CD4-positive, alpha-beta T cell treated with Interleukin-4 for 4 hours (primary cell): ENCODE measurements around the gene TRIM41.

ENCODE experiments used
- DNase-seq: peaks from one replicate; pipeline ENCODE4 v3.0.0-alpha.2; 2020

Gene TRIM41

GRCh38 chr5:181233801-181234454, 10.8 kb downstream of the TRIM41 start:
- no peak for DNase-seq

DNA sequence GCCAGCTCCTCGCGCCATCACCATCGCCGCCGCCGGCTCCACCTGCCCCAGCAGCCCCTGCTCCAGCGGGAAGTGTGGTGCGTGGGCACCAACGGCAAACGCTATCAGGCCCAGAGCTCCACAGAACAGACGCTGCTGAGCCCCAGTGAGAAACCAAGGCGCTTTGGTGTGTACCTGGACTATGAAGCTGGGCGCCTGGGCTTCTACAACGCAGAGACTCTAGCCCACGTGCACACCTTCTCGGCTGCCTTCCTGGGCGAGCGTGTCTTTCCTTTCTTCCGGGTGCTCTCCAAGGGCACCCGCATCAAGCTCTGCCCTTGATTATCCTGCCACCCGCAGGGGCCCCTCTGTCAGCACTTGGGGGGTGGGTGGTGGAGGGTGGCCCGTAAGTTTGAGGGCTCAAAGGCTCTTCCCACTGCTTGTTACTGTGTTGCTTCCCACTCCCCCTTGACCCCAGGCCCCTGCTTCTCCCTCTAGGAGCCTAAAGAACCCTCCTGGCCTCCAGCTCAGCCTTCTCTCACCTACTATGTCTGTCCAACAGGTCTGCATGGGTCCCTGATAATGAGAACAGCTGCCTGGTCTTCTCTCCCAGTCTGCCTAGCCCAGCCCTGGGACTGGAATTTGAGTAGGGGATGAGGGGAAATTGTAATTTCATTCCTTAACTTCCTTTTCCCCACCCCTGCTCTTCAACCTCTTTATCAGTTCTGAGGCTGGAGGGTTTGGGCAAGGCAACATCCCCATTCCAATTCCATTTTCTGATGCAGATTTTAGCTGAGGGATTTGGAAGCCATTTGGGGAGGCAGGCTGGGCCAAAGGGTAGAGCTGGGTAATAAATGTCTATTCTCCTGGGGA, 11.6 kb downstream of the TRIM41 start:
- DNase-seq = no peak

DNA sequence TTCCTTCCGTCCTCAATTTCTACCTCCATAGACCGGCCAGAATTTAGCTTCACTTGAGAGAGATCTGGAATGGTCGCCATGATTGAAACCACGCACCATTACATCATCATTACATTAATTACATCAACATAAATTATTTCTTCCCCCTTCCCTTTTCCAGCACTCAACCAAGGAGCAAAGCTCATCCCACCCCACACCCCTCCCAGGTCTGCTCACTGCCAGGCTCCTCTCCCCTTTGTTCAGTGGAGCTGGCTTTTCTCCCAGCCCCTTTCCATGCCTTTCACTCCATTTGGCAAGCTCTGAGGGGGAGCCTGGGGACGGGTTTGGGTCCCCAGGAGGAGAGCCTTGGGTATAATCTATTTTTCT, 12.2 kb downstream of the TRIM41 start:
- DNase-seq = no peak

GRCh38 chr5:181235689-181236366, 12.7 kb downstream of the TRIM41 start:
- no peak for DNase-seq

DNA sequence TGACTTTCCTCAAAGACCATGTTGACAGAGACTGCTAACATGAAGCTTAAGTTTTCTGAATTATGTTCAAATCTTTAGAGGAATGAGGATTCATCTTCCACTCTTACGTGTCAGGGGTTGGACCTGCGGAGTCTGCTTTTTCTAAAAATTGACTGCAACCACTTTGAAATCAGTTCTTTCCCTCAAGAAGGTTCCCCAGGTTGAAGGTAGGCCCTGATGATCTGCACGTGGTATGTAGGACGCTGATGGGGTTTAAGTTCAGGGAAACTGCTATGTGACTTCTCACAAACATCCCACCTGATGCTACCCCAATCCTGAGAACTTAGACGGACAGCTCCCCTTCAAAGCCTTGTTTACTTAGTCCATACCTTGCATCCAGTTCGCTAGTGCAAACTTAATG, 13.4 kb downstream of the TRIM41 start:
- no peak for DNase-seq

DNA sequence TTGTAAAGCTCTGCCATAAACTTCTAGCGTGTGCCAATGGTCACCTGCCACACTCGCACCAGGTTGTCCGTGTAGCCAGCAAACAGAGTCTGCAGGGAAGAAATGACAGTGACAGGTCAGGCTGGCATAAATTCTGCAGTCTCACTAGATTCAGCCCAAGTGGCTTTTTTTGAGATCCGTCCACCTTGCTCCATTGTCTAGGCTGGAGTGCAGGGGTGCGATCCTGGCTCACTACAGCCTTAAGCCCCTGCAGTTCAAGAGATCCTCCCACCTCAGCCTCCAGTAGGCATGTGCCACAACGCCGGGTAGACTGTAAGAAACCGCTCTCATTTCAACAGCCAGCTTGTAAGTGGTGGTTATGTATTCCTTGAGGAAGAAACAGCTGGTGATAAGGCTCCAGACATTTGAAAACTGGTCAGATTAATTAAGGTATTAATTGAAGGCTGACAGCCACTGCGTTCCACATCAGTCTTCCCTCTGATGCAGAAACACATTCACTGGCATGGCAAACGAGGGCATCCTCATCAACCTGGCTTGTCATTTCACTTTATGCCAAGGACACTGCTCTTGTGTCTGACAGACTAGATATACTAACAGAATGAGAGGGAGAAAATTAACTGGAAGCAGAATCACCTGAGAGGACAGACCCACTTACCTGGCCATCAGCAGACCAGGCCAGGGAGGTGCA, 14.0 kb downstream of the TRIM41 start:
- DNase-seq = no peak

GRCh38 chr5:181237729-181238385, 14.8 kb downstream of the TRIM41 start:
- DNase-seq = no peak

GRCh38 chr5:181239062-181239663, 16.1 kb downstream of the TRIM41 start:
- DNase-seq = no peak

DNA sequence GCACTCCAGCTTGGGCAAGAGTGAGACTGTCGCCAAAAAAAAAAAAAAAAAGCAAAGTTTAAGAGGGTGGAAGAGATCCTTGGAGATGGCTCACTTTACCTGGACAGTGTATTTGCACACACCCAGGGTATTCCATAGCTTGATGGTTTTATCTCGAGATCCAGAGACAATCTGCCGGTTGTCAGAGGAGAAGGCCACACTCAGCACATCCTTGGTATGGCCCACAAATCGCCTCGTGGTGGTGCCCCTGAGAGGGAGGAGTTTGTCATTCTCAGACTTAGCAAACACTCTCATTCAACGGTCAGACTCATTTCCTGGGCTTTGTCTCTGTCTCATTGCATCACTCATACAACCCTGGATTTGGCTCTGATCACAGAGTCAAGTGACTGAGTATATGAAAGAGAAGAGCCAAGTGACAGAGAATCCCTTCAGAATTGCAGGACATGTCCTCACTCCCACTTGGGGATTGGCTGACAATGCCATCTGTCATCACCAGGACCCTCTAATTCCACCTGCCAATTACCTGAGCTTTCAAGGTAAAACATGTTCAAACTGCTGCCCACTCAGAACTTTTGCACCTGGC, 18.4 kb downstream of the TRIM41 start:
- peak; percentile 55 for DNase-seq

GRCh38 chr5:181242031-181242451, 19.0 kb downstream of the TRIM41 start:
- no peak for DNase-seq

DNA sequence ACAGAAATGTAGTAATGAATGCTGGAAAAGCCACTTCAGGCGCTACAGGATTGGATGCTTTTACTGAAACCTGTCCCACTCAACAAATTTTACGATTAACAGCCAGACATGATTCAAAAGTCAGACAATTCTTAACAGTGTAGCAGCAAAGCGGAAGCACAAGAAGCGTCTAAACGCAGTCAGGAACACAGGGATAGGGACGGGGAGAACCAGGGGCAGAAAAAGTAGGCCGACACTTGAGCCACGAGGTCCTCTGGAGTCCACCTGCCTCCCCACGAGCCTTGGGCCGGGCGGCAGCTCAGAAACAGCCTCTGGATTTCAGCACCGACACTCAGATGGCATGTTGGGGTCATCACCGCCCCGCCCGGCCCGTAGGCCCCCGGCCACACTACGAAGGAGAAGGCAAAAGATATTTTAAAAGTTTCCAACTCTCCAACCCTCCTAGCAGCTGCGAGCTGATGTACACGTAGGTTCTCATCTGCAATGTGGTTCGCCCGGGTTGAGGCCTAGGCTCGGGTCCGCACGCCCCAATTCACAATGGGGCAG, 20.0 kb downstream of the TRIM41 start:
- no peak for DNase-seq

- peak; percentile 88 for DNase-seq
Observed at GRCh38 chr5:181243564-181244343, 20.7 kb downstream of the TRIM41 start, which contains the start of gene RACK1. TSS of gene RACK1 (minus strand) at chr5:181243906. CDS start at chr5:181243800, 106 bp downstream.

GRCh38 chr5:181245427-181246275, 22.6 kb downstream of the TRIM41 start:
- DNase-seq = no peak

- DNase-seq = peak; percentile 70
Observed at GRCh38 chr5:181246276-181247049, 23.4 kb downstream of the TRIM41 start.

DNA sequence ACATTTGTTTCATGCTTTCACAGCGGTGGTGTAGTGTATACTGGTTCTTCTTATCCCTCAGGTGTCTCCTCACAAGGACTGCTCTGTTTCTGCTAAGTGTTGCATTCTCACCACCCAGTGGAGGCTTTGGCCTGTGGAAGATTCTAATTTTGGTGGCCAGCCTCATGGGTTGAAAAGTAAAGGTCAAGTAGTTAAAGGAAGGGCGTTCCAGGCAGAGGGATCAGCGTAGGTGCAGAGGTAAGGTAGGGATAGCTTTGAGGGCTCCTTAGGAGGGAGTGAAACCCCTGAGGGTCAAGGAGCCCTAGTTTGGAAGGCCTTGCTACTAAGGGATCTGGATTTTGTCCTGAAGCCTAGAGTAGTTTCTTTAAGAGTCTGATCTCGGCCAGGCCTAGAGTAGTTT, 25.2 kb downstream of the TRIM41 start:
- DNase-seq = no peak

DNA sequence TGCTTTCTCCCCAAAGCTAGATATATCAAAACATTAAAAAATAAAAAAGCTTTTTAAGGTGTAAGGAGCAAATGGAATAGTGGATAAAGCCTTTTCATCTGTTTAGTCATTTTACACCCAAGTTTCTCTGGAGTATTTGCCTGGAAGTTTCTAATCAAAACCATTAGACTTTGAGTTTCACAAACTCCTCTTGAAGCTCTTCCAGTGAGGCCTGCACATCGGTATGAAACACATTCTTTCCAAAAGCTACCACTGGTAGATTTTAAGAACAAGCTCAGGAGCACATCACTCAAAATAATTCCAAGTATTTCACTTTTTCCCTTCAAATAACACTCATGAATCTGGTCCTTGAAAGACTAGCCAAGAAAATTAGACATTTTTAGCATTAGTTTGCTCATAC, 32.2 kb downstream of the TRIM41 start:
- DNase-seq = no peak

- DNase-seq = no peak
Observed at GRCh38 chr5:181255836-181256578, 32.9 kb downstream of the TRIM41 start.

GRCh38 chr5:181258576-181258975, 35.5 kb downstream of the TRIM41 start:
- DNase-seq = no peak
